Urinary bladder (tissue), 4 donors: ENCODE data around the gene GNLY. TPM values are rescaled to one million over a fixed set of nuclear protein-coding genes. Genes with fewer than 3 reads are reported as not detected.

Source experiments
- DNase-seq: peaks from one replicate; pipeline ENCODE4 v3.0.0-alpha.2; 2015; ENCODE audit errors: extremely low spot score
- H3K27ac ChIP-seq: one replicate; pipeline ENCODE4 v1.5.1; 2013; ENCODE audit warnings: low read depth, mild to moderate bottlenecking, moderate library complexity
- H3K36me3 ChIP-seq: one replicate; pipeline ENCODE4 v1.6.1; 2013; ENCODE audit warnings: mild to moderate bottlenecking, moderate library complexity; ENCODE audit not compliant: insufficient read depth
- H3K4me1 ChIP-seq: one replicate; pipeline ENCODE4 v1.6.1; 2013; ENCODE audit warnings: mild to moderate bottlenecking, moderate library complexity; ENCODE audit not compliant: insufficient read depth
- H3K4me3 ChIP-seq: one replicate; pipeline ENCODE4 v1.5.1; 2013; ENCODE audit warnings: low read depth, low read length
- WGBS: extraction: QIAGEN DNeasy Blood & Tissue Kit; methylation state at CpG from one replicate; pipeline ENCODE4 v1.1.7; 2013; 5-methylcytosine and 5-hydroxymethylcytosine counted together
- polyA plus RNA-seq: library from polyadenylated mRNA; stranded (reverse); fragments of 200-250 nt; gene quantifications from one replicate; pipeline ENCODE4 v1.2.3, GENCODE V29; 2013
- total RNA-seq: library from RNA; depleted of rRNA; stranded (reverse); fragments of >200 nt; gene quantifications from one replicate; pipeline ENCODE4 v1.2.3, GENCODE V29; 2014
- donor health status: healthy with polysubstance abuse.
- donor health status: healthy.

Gene GNLY
- total and polyA plus RNA-seq, 2 donors, result 1.8 TPM; not detected in 1

DNA sequence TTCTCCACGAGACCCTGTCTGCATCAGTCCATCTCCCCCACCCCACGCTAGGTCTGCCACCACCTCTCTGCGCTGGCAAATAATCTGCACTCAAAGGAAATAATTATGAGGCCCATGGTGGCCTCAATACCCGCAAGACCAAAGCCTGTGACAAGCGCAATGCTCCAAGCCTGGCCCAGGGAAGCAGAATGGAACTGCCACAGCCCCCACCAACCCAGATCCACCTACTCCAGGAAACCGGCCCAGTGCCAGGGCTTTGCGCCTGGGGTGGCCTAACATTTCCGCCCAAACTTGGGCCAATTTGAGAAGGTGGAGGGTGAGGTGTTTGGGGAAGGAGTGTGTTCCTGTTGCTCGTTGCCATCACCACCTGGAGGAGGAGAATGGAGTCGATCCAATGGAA, 33.6 kb downstream of the GNLY start:
- WGBS, result 86% methylated on average over 10 of the region's 10 CpGs

DNA sequence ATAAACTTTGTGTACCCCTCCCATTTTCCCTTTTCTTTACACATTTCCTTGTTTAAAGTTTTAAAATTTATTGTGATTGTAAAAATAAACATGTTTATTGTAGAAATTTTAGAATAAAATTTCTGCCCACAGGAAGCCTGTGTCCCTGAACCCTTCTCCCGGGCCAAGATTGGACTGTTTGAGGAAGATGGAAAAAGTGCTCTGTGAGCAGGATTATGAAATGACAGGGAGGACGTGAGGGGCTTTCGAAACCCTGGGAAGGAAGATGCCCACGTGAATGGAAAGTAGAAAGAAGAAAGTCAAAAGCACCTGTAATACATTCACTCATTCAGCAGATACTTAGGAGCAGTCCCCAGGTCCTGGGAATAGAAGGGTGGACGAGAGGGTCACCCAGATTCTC, 34.2 kb downstream of the GNLY start:
- DNase-seq, result no peak
- H3K4me1 ChIP-seq, result no peaks in the 10 kb centered on the region
- no peak overlapping the region for H3K4me3 ChIP-seq
- no peak overlapping the region for H3K27ac ChIP-seq
- H3K36me3 ChIP-seq, result no peaks in the 10 kb centered on the region
- WGBS, result 73% methylated on average over 5 of the region's 5 CpGs

More for the DNA sequence above, 33.6 kb downstream of the GNLY start:
- no peak overlapping the region for H3K27ac ChIP-seq
- no peaks in the 10 kb centered on the region for H3K4me1 ChIP-seq
- no peak overlapping the region for H3K4me3 ChIP-seq
- H3K36me3 ChIP-seq, result no peaks in the 10 kb centered on the region
- DNase-seq, result no peak

DNA sequence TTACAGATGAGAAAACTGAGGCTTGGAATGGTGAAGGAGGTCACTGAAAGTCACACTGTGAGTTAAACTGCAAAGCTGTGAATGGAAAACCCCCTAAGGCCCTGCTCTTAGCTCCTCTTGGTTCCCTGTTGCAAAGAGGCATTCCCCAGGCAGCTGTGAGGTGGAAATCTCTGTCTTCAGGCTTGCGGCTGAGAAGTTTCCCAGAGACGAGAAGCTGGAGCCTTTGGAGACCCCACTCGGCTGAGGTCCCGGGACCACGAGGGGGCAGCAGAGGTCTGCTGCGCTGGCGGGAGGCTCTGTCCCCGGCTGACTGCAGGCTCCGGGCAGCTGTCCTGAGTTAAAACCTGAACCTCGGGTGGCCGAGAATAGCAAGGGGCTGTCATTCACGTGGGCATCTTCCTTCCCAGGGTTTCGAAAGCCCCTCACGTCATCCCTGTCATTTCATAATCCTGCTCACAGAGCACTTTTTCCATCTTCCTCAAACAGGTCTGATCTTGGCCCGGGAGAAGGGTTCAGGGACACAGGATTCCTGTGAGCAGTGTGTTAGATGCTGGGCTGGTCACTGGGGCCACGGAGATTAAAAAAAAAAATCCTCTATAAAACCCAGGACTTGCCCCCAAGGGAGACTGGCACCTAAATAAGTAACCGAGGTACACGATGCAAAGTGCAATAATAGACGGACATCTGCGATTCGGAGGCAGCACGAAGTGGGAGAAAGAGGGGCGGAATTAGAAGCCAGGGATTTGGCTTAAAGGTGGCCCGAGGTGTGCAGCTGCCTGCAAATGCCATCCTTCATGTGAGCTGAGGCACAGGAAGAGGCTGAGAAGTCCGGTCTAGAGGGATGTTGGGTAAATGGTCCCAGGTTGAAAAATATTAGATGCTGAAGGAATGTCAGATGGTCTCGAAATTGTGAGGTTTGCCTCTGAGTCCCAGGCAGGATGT, 35.0 kb downstream of the GNLY start:
- 38% methylated on average over 26 of the region's 26 CpGs for WGBS
- no peak overlapping the region for H3K4me3 ChIP-seq

DNA sequence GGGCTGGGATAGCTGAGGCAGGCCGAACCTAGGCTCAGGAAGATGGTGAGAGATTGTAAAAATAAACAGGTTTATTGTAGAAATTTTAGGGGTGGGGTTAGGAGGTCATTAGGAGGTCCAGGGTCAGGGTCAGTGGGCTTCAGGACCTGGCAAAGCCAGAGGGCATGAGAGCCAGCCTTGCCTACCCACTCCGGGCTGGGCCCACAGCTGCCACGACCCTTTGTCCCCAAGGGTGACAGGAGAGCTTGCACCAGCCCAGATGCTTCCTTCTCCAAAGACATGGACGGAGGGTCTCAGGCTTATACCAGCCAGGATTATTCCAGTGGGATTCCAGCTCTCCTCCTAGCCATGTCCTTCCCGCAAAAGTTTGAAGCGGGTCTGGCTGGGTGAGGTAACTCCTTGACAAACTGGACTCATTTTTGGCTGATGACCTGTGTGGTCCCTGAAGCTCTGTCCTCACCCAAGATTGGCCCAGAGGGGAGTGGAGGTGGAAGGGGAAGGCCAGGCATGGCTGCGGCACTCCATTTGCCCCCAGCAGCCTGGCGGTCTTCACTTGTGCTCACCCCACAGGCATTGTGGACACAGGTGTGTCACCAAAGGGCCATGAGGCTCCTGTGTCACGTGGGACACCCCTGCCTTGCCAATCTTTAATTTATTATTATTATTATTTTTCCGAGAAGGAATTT, 35.8 kb downstream of the GNLY start:
- 91% methylated on average over 10 of the region's 10 CpGs for WGBS
- Histone ChIP-seq H3K4me3 (no peak overlapping the region), H3K36me3 (no peaks in the 10 kb centered on the region), H3K27ac (no peak overlapping the region), H3K4me1 (no peaks in the 10 kb centered on the region)
- DNase-seq, result no peak

More for the DNA sequence above, 35.0 kb downstream of the GNLY start:
- no peak overlapping the region for H3K27ac ChIP-seq
- H3K4me1 ChIP-seq, result no peaks in the 10 kb centered on the region
- peak; percentile 66 for DNase-seq
- H3K36me3 ChIP-seq, result no peaks in the 10 kb centered on the region

DNA sequence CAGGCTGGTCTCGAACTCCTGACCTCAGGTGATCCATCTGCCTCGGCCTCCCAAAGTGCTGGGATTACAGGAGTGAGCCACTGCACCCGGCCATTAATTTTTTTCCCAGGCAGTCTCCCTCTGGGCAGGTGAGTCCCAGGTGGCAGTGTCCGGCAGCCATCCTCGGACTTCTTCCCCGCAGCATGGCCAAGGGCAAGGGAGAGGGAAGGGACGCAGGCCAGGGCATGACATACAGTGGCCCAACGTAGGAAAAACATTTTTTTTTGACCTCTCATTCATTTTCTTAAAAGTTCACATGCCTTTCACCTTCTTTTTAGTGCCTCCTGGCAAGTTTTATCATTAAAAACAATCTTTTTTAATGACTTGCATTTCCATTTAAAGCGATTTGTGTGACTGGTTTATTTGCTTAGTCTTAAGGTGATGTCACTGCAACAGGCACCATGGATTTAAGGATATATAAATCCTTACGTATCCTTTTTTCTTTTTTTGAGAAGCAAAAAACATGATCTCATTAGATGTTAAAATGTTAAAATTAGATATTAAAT, 36.6 kb downstream of the GNLY start:
- H3K4me1 ChIP-seq, result no peaks in the 10 kb centered on the region
- H3K27ac ChIP-seq, result no peak overlapping the region
- WGBS, result 89% methylated on average over 10 of the region's 10 CpGs

DNA sequence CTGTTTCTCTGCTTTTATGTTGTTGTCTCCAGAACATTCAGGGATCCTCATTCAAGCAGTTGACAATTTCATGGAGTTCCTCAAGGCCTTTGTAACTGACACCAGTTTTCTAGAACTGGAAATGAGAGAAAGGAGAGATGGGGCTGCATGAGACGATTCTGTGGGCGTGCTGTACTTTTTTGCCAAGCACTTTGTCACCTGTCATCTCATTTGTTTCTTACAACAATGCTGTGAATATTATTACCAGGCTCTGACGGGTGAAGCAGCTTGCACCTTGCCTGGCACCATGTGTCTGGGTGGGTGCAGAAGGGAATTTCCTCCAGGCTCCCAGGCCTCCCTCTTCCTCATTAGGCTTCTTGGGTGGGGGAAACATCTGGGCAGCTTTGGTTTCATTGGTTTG, 37.4 kb downstream of the GNLY start:
- WGBS, result 84% methylated on average over 3 of the region's 3 CpGs
- H3K36me3 ChIP-seq, result no peaks in the 10 kb centered on the region
- no peaks in the 10 kb centered on the region for H3K4me1 ChIP-seq
- no peak overlapping the region for H3K4me3 ChIP-seq
- no peak overlapping the region for H3K27ac ChIP-seq
- no peak for DNase-seq

More for the DNA sequence above, 36.6 kb downstream of the GNLY start:
- Histone ChIP-seq H3K36me3 (no peaks in the 10 kb centered on the region), H3K4me3 (no peak overlapping the region)
- no peak for DNase-seq

DNA sequence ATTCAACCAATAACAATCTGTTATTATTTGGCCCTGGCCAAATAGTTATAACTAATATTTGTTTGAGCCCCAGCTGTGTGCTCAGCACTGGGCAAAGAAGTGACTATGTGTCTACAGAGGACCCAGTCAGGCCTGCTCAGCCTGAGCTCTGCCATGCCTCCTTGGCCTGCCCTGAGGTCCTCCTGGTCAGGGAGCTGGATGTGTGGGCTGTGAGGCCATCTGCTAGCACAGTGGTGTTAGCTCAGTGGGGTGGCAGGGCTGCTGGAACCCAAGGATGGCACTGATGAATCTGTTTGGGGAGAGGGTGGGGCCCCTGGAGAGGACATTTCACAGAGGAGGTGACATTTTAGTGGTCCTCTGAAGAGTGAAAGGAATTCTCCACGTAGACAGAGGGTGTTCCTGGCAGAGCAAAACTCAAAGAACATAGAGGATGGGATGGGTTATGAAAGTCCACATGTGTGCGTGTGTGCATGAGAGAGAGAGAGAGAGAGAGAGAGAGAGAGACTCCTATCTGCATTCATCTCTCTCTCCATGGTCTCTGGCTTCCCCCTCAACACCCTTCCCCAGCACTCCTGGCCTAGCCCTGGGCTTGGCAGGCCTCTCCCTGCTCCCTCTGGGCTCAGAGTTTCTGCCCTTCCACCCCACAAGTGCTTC, 38.4 kb downstream of the GNLY start:
- Histone ChIP-seq H3K27ac (no peak overlapping the region), H3K36me3 (no peaks in the 10 kb centered on the region), H3K4me1 (no peaks in the 10 kb centered on the region), H3K4me3 (no peak overlapping the region)
- WGBS, result 69% methylated on average over 2 of the region's 2 CpGs
- no peak for DNase-seq

DNA sequence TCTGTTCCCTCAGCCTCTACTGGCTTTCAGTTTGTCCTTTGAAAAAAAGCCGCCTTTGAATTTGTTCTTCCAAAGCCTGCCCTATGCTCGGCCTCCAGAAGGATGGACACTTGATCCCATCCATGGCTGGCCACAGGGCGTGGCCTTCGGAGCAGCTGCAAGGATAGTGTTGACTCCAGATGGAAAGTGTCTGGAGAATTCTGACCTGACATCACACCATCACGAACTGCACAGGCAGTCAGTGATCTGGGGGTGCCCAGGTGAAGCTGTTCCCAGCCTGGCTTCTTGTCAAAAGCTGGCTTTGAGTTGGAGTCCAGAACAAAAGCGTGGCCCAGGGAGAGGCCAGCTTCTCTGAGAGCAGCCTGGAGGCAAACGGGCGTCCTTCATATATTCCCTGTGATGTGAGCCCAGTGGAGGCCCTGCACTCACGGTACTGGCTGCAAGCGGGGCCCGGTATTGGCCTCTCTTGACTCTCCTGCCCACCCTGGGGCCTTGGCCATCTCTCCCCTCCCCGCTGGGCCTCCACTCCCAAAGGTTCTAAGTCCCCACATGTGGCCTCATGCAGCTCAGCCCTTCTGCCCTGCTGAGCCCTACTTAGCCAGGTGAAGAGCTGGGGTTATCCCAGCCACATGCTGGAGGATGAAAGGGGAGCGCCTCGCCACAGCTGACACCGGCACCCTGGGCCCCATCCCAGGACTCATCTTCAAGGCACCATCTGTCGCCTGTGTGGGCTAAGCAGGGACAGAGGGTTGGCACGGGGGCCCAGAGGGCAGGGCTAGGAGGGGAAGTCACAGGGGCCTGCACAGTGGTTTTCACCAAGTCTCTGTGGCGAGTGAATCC, 39.2 kb downstream of the GNLY start:
- no peak overlapping the region for H3K4me3 ChIP-seq
- 89% methylated on average over 18 of the region's 18 CpGs for WGBS
- no peaks in the 10 kb centered on the region for H3K36me3 ChIP-seq
- no peaks in the 10 kb centered on the region for H3K4me1 ChIP-seq
- DNase-seq, result no peak
- H3K27ac ChIP-seq, result no peak overlapping the region

DNA sequence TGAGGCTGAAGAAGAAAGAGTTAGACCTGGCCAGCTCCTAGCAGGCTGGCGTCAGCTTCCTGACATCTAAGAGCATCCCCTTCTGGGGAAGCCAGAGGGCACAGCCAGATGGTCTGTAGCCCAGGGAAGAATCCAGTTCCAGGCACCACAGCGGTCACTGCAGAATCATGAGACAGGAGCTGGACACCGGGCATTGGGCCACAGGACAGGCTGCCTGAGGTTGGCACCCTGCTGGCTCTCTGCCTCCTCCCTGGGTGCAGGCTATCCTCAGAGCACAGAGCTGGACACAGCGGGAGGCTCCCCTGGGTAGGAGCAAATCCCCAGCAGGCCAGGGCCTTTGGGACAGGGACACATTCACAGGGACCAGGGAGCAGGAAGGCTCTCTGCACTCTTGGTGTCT, 39.9 kb downstream of the GNLY start:
- Histone ChIP-seq H3K36me3 (no peaks in the 10 kb centered on the region), H3K4me1 (no peaks in the 10 kb centered on the region), H3K27ac (no peak overlapping the region), H3K4me3 (no peak overlapping the region)
- no peak for DNase-seq
- 96% methylated on average over 4 of the region's 4 CpGs for WGBS

DNA sequence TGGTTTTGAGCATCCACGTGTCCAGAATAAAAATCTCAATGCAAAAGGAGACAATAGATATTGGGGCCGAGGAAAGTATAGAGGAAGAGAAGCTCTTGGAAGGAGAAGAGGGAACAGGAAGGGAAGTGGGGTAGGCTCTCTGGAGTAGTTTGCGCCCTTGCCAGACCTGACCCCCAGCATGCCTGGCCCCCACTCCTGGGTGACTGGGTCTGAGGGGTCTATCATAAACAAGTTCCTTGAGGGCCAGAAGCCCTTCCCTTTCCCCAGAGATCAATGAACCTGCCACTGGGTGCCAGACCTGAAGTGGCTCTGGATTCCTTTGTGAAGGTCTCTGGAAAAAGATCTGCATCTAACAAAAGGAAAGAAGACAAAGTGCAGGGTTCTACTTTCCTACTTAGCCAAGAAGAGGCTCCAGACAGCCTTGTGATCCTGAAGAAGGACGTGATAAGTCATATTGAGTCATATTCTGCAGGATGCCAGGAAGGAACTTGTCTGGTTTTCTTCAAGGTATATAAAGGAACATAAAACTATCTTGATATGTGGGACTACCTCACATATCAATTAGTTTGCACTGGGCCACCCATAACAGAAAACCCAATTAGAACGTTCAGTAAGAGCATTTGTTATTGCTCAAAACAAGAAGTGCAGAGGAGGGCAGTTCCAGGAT, 40.9 kb downstream of the GNLY start:
- 87% methylated on average over 5 of the region's 5 CpGs for WGBS
- H3K4me1 ChIP-seq, result no peaks in the 10 kb centered on the region
- no peak overlapping the region for H3K27ac ChIP-seq
- DNase-seq, result no peak
- H3K36me3 ChIP-seq, result no peaks in the 10 kb centered on the region
- H3K4me3 ChIP-seq, result no peak overlapping the region

DNA sequence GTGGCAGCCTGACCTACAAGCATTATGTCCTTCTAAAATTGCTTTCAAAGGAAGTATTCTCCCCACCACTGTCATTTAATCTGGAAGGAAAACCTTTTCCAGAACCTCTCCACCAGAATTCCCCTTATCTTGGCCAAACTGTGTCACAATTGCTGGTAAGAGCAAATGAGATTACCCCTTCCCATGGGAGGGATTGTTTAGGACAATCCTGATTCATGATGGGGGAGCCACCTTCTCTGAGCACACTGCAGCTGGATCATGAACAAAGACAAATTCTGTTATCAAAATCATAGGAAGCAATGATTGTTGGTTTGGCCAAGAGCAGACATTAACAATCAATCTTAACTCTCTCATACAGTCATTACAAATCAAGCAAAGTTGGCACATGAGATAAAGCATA, 41.5 kb downstream of the GNLY start:
- no peak for DNase-seq
- H3K4me1 ChIP-seq, result no peaks in the 10 kb centered on the region
- H3K27ac ChIP-seq, result no peak overlapping the region
- no peak overlapping the region for H3K4me3 ChIP-seq
- no peaks in the 10 kb centered on the region for H3K36me3 ChIP-seq

DNA sequence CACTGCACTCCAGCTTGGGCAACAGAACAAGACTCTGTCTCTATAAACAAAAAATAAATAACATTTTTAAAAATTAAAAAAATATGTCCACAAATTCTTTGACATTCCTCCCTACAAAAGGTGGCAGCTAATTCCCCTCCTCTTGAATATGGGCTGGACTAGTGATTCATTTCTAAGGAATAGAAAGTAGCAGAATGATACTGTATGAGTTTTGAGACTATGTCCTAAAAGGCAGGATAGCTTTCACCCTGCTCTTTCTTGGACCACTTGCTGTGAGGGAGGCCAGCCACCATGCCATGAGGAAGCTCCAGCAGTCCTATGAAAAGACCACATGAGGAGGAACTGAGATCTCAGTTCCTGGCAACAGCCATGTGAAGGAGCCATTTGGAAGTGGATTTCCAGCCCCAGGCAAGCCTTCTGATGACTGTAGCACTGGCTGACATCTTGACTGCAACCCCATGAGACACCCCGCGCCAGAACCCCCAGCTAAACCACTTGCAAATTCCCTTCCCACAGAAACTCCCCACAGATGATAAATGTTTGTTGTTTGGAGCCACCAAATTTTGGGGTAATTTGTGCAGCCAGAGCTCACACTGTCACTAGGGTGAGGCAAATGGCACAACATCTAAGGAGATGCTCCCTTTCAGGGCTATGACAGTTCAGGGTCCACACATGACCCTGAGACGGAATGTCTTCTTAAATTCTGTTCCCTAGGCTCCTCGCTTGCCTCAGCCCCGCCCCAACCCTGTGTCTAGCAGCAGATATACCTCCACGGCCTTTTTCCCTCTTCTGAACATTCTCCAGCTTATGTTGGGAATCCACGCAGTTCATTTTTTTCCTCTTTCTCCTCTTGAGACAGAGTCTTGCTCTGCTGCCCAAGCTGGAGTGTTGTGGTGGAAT, 42.5 kb downstream of the GNLY start:
- no peak for DNase-seq
- WGBS, result 86% methylated on average over 7 of the region's 7 CpGs
- no peaks in the 10 kb centered on the region for H3K4me1 ChIP-seq
- no peak overlapping the region for H3K4me3 ChIP-seq
- H3K36me3 ChIP-seq, result no peaks in the 10 kb centered on the region
- peak overlapping the region; percentile 55 for H3K27ac ChIP-seq
